Raji (cell line): Measurements from ENCODE around the gene SMIM11.

ENCODE experiments used
- POLR2A ChIP-seq: IDR thresholded peaks from 2 replicates; pipeline ENCODE4 v1.6.1; 2011; ENCODE audit warnings: low read depth, low read length, control low read depth; ENCODE audit not compliant: insufficient read depth

SMIM11 gene

GRCh38 chr21:34345091-34345871 lies 30.0 kb upstream of the SMIM11 start:
- no peak for TF ChIP-seq POLR2A

GRCh38 chr21:34345892-34346291 lies 29.4 kb upstream of the SMIM11 start:
- TF ChIP-seq POLR2A = no peak

- TF ChIP-seq POLR2A = no peak
Observed at GRCh38 chr21:34348890-34349519, 26.3 kb upstream of the SMIM11 start.

- no peak for TF ChIP-seq POLR2A
Observed at GRCh38 chr21:34351786-34352241, 23.5 kb upstream of the SMIM11 start.

GRCh38 chr21:34352556-34352955 lies 22.8 kb upstream of the SMIM11 start:
- no peak for TF ChIP-seq POLR2A

GRCh38 chr21:34353182-34353581 lies 22.1 kb upstream of the SMIM11 start:
- no peak for TF ChIP-seq POLR2A

- no peak for TF ChIP-seq POLR2A
Observed at GRCh38 chr21:34354836-34355235, 20.5 kb upstream of the SMIM11 start.

GRCh38 chr21:34355570-34355969 lies 19.7 kb upstream of the SMIM11 start:
- no peak for TF ChIP-seq POLR2A

GRCh38 chr21:34357889-34358288 lies 17.4 kb upstream of the SMIM11 start:
- TF ChIP-seq POLR2A = no peak

- no peak for TF ChIP-seq POLR2A
Observed at GRCh38 chr21:34358866-34359265, 16.4 kb upstream of the SMIM11 start.

GRCh38 chr21:34360488-34361241 lies 14.6 kb upstream of the SMIM11 start:
- TF ChIP-seq POLR2A = no peak

GRCh38 chr21:34362136-34362444 lies 13.2 kb upstream of the SMIM11 start:
- no peak for TF ChIP-seq POLR2A

GRCh38 chr21:34362670-34363069 lies 12.6 kb upstream of the SMIM11 start:
- no peak for TF ChIP-seq POLR2A

GRCh38 chr21:34363733-34364132 lies 11.6 kb upstream of the SMIM11 start, which contains the start of gene KCNE2:
Gene KCNE2 (plus strand): TSS chr21:34364006. CDS start chr21:34370479, 6,473 bp downstream.
- no peak for TF ChIP-seq POLR2A

- no peak for TF ChIP-seq POLR2A
Observed at GRCh38 chr21:34364921-34365320, 10.4 kb upstream of the SMIM11 start.

GRCh38 chr21:34365809-34366208 lies 9.5 kb upstream of the SMIM11 start:
- no peak for TF ChIP-seq POLR2A
